Muscle layer of duodenum (tissue), 2 donors: ENCODE results near the gene ZBTB1.

Experiments used
- H3K27ac ChIP-seq: one replicate; pipeline ENCODE4 v1.7.0; 2013; ENCODE audit warnings: mild to moderate bottlenecking, low read length
- H3K27me3 ChIP-seq: one replicate; pipeline ENCODE4 v1.7.0; 2013; ENCODE audit warnings: low read depth, mild to moderate bottlenecking, control low read depth, low read length
- H3K36me3 ChIP-seq, 2 donors: one replicate each; pipeline ENCODE4 v1.7.0; 2013; ENCODE audit warnings: low read length in 2 of 2, control low read depth in 1 of 2, mild to moderate bottlenecking in 1 of 2; ENCODE audit not compliant: insufficient read depth in 2 of 2, control insufficient read depth in 1 of 2
- H3K4me1 ChIP-seq, 2 donors: one replicate each; pipeline ENCODE4 v1.7.0; 2013; ENCODE audit warnings: low read length in 2 of 2, mild to moderate bottlenecking in 2 of 2, control low read depth in 1 of 2, moderate library complexity in 1 of 2; ENCODE audit not compliant: insufficient read depth in 2 of 2, control insufficient read depth in 1 of 2
- H3K4me3 ChIP-seq, 2 donors: one replicate each; pipeline ENCODE4 v1.7.0; 2013; ENCODE audit warnings: low read length in 2 of 2, low read depth in 1 of 2, mild to moderate bottlenecking in 1 of 2
- H3K9me3 ChIP-seq, 2 donors: one replicate each; pipeline ENCODE4 v1.7.0; 2013; ENCODE audit warnings: low read length in 2 of 2, control low read depth in 1 of 2, mild to moderate bottlenecking in 1 of 2; ENCODE audit not compliant: control insufficient read depth in 1 of 2
- donor health status: healthy.

The ZBTB1 gene

DNA sequence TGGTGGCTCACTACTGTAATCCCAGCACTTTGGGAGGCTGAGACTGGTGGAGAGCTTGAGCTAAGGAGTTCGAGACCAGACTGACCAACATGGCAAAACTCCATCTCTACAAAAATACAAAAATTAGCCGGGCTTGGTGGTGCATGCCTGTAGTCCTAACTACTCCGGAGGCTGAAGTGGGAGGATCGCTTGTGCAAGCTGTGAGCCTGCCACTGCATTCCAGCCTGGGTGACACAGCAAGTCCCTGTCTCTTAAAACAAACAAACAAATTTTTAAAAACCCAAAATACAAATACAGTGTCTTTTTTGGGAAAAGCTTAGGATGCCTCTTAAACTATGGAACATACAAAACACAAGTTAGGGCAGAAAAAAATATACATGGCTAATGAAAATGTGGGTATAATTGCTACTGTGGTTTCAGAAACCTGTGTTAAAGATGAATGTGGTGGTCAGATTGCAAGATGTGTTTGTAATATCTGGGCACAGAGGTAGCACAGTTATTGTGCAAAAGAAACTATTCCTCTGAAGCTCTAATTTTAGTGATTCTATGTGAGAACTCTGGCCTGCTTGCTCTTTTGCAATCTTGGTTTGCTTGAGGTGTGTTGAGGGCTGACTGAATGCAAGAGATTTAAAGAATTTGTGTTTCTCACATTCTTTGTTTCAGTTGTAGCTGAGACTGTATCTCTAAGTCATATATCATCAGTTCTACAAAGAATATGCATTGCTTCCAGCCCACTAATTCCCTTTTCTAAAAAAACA lies 32.1 kb downstream of the ZBTB1 start:
- Histone ChIP-seq H3K9me3 (no peaks in the 10 kb centered on the region), H3K4me3 (no peak overlapping the region), H3K4me1 (no peaks in the 10 kb centered on the region), H3K36me3 (no peaks in the 10 kb centered on the region), H3K27me3 (peaks cover 10% of the 10 kb centered on the region), H3K27ac (no peak overlapping the region)

DNA sequence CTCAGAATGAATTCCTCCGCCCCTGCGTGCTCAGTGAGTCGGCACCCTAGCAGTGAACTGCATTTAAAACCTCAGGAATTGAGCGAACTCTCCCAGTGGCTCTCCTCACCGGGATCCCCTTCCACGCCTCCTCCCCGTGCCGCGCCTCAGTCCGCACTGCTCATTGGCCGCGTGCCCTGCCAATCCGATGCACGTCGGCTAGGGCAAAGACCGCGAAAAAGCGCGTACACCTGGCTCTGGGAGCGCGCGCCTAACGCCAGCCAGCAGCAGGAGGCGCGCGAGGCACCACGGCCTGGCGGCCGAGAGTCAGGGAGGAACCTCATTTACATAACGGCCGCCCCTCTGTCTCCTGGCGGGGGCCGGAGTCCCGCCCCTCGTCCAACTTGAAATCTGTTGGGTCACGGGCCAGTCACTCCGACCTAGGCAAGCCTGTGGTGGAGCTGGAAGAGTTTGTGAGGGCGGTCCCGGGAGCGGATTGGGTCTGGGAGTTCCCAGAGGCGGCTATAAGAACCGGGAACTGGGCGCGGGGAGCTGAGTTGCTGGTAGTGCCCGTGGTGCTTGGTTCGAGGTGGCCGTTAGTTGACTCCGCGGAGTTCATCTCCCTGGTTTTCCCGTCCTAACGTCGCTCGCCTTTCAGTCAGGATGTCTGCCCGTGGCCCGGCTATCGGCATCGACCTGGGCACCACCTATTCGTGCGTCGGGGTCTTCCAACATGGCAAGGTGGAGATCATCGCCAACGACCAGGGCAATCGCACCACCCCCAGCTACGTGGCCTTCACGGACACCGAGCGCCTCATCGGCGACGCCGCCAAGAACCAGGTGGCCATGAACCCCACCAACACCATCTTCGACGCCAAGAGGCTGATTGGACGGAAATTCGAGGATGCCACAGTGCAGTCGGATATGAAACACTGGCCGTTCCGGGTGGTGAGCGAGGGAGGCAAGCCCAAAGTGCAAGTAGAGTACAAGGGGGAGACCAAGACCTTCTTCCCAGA lies 35.9 kb downstream of the ZBTB1 start, which contains the start of gene HSPA2:
TSS of gene HSPA2 (plus strand) at position 534 of the 995 bp plus-strand sequence. CDS start at position 643, 109 bp downstream.
- H3K27ac ChIP-seq, result peak within 1 kb of the TSS; percentile 60
- peak within 1 kb of the TSS; percentile 65 to 79 for H3K4me3 ChIP-seq
- H3K36me3 ChIP-seq, result no peaks in the 10 kb centered on the region
- peaks cover 13% of the 10 kb centered on the region for H3K27me3 ChIP-seq
- H3K9me3 ChIP-seq, result no peaks in the 10 kb centered on the region
- peaks cover 0 to 11% of the 10 kb centered on the region in 2 donors for H3K4me1 ChIP-seq

DNA sequence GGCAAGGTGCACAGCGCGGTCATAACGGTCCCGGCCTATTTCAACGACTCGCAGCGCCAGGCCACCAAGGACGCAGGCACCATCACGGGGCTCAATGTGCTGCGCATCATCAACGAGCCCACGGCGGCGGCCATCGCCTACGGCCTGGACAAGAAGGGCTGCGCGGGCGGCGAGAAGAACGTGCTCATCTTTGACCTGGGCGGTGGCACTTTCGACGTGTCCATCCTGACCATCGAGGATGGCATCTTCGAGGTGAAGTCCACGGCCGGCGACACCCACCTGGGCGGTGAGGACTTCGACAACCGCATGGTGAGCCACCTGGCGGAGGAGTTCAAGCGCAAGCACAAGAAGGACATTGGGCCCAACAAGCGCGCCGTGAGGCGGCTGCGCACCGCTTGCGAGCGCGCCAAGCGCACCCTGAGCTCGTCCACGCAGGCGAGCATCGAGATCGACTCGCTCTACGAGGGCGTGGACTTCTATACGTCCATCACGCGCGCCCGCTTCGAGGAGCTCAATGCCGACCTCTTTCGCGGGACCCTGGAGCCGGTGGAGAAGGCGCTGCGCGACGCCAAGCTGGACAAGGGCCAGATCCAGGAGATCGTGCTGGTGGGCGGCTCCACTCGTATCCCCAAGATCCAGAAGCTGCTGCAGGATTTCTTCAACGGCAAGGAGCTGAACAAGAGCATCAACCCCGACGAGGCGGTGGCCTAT lies 36.8 kb downstream of the ZBTB1 start:
- Histone ChIP-seq H3K36me3 (no peaks in the 10 kb centered on the region), H3K27ac (peak overlapping the region; percentile 60), H3K4me1 (peaks cover 0 to 11% of the 10 kb centered on the region in 2 donors), H3K4me3 (peak overlapping the region; percentile 65 to 79), H3K9me3 (no peaks in the 10 kb centered on the region), H3K27me3 (peaks cover 13% of the 10 kb centered on the region)

DNA sequence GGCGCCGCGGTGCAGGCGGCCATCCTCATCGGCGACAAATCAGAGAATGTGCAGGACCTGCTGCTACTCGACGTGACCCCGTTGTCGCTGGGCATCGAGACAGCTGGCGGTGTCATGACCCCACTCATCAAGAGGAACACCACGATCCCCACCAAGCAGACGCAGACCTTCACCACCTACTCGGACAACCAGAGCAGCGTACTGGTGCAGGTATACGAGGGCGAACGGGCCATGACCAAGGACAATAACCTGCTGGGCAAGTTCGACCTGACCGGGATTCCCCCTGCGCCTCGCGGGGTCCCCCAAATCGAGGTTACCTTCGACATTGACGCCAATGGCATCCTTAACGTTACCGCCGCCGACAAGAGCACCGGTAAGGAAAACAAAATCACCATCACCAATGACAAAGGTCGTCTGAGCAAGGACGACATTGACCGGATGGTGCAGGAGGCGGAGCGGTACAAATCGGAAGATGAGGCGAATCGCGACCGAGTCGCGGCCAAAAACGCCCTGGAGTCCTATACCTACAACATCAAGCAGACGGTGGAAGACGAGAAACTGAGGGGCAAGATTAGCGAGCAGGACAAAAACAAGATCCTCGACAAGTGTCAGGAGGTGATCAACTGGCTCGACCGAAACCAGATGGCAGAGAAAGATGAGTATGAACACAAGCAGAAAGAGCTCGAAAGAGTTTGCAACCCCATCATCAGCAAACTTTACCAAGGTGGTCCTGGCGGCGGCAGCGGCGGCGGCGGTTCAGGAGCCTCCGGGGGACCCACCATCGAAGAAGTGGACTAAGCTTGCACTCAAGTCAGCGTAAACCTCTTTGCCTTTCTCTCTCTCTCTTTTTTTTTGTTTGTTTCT lies 37.6 kb downstream of the ZBTB1 start:
- Histone ChIP-seq H3K4me1 (peaks cover 0 to 11% of the 10 kb centered on the region in 2 donors), H3K4me3 (peak overlapping the region; percentile 65 to 79), H3K9me3 (no peaks in the 10 kb centered on the region), H3K27ac (peak overlapping the region; percentile 54), H3K36me3 (no peaks in the 10 kb centered on the region), H3K27me3 (peaks cover 13% of the 10 kb centered on the region)

DNA sequence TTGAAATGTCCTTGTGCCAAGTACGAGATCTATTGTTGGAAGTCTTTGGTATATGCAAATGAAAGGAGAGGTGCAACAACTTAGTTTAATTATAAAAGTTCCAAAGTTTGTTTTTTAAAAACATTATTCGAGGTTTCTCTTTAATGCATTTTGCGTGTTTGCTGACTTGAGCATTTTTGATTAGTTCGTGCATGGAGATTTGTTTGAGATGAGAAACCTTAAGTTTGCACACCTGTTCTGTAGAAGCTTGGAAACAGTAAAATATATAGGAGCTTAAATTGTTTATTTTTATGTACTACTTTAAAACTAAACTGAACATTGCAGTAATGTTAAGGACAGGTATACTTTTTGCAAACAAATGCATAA lies 38.2 kb downstream of the ZBTB1 start:
- Histone ChIP-seq H3K4me1 (peaks cover 0 to 11% of the 10 kb centered on the region in 2 donors), H3K27me3 (peaks cover 13% of the 10 kb centered on the region), H3K27ac (peak overlapping the region; percentile 19), H3K4me3 (peak overlapping the region; percentile 65 to 79), H3K36me3 (no peaks in the 10 kb centered on the region), H3K9me3 (no peaks in the 10 kb centered on the region)

DNA sequence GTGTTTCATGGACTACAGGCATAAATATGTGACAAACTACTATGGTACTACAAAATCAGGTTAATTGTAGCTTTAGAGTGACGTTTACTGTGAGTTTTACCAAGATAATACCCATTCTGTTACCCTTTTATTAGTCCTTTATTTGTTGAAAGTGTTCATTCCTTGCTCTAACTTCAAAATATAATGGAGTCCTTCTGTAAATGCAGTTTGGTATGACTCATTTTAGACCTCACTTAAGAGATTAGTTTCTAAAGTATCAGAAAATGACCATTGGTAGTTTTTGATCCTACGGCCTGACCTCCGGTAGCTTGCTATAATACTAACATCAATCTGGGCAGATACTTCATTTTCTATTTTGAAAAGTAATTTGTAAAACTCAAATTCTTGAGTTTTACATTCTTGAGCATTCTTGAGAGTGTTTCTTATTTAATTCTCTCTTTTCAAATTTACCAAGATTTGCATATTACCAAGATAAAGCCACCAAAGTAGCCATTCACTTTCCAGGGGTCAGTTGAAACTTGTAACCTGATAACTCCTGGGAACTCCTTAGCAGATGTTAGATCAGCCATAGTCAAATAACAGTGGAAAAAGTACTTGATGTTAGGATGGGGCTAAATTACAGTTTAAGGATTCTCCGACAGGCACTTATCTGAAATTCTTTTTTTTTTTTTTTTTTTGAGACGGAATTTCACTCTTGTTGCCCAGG lies 40.2 kb downstream of the ZBTB1 start:
- Histone ChIP-seq H3K27me3 (peaks cover 13% of the 10 kb centered on the region), H3K36me3 (no peaks in the 10 kb centered on the region), H3K4me3 (peak overlapping the region; percentile 65 to 79), H3K27ac (peak overlapping the region; percentile 32), H3K9me3 (no peaks in the 10 kb centered on the region), H3K4me1 (peaks cover 0 to 16% of the 10 kb centered on the region in 2 donors)

DNA sequence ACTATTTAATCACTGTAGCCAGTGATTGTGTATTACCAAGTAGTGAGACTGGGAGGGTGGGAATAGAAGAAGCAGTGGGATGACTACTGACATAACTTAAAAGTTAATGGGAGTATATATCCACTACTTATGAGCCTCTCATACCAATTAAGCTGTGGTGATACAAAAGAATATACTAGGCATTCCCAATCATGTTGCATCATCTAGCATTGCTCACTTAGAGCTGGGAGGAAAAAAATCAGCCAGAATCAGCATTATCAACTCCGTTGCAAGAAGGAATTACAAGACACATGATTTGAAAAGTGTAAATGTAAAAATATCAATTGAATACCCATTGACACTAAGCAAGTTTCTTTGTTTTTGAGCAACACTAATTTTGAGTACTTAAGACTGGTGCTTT lies 44.4 kb downstream of the ZBTB1 start:
- H3K36me3 ChIP-seq, result no peaks in the 10 kb centered on the region
- H3K4me3 ChIP-seq, result no peak overlapping the region
- H3K27ac ChIP-seq, result no peak overlapping the region
- peaks cover 0 to 18% of the 10 kb centered on the region in 2 donors for H3K4me1 ChIP-seq
- H3K27me3 ChIP-seq, result no peaks in the 10 kb centered on the region
- H3K9me3 ChIP-seq, result no peaks in the 10 kb centered on the region

DNA sequence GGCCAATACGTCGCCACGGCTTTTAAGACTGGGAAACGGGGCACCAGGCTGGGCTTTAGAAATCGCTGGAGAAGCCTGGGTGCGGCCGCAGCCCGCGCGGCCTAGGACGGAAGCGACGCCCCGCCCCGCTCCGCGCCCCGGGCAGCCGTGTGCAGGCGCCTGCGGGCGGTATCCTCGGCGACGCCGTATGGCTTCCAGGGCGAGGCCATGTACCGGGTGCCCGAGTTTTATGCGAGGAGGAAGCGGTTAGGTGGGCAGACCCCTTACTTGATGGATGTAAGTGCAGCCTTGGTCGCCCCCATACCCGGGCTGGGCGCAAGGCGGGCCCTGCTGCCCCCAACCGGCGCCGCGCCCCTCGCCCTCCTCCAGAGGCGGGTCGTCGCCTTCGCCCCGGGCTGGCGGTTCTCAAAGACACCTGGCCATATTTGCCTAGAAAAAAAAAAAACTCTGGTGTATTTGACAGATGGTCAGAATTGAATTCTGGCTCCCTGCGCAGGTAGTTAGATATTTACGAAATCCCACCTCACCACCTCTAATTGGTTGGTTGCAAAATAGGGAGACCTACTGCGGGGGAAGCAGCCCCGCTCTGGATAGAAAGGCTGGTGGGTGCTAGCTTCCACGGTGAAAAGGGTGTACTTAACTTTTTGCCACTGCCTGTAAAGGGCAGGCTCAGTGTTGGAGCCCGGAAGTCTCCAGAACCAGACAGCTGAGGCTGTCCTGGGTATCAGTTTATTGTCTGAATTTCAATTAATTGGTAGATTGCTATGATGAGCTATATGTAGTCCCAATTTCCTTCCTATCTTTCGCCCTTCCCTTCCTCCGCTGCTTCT lies 45.4 kb downstream of the ZBTB1 start, which contains the start of gene PPP1R36:
TSS of gene PPP1R36 (plus strand) at position 171 of the 830 bp plus-strand sequence. CDS start at position 208, 37 bp downstream.
- peak within 1 kb of the TSS; percentile 28 to 49 for H3K4me3 ChIP-seq
- H3K4me1 ChIP-seq, result peaks cover 0 to 14% of the 10 kb centered on the region in 2 donors
- H3K9me3 ChIP-seq, result no peaks in the 10 kb centered on the region
- no peaks in the 10 kb centered on the region for H3K36me3 ChIP-seq
- peak within 1 kb of the TSS; percentile 83 for H3K27ac ChIP-seq
- no peaks in the 10 kb centered on the region for H3K27me3 ChIP-seq

DNA sequence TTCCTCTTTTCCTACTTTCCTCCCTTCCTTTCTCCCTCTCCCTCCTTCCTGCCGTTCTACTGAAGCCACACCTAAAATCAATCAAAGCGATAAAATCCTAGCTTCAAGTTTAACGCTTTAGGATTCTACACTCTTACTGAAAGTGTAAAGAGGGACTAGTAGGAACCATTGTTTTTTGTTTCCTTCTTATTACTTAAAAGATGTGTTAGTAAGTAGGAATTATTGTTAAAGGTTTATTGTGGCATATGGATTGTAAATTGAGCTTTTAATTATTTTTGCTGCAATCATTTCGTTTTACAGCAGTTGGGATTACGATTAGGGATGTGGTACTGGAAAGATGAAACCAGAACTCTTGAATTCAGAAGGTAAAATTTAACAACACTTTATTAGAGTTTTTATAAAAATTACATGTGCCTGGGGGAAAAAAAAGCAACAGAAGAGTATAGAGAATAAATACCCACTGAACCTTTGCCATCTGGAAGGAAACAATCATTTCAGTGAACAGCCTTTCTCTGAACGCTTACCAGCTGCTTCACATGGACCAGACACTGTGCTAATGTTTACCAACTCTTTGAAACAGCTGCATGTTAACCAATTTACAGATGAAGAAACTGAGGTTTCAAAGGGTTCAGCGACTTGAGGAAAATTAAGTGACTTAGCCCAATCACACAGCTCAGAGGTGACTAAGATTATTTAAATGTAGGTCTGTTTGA lies 46.2 kb downstream of the ZBTB1 start:
- Histone ChIP-seq H3K27me3 (no peaks in the 10 kb centered on the region), H3K9me3 (no peaks in the 10 kb centered on the region), H3K27ac (peak overlapping the region; percentile 83), H3K4me1 (peaks cover 0 to 14% of the 10 kb centered on the region in 2 donors), H3K4me3 (peak overlapping the region in 1 of 2 donors; percentile 28), H3K36me3 (no peaks in the 10 kb centered on the region)
